Trophoblast cell (in vitro differentiated cells and primary cell): ENCODE results near the gene RNF111.

Experiments used
- DNase-seq, 2 donors: peaks; one replicate each; pipeline ENCODE4 v3.0.0-alpha.2; 2016
- H2AFZ ChIP-seq: 2 replicates; pipeline ENCODE4 v1.6.1; 2013; ENCODE audit warnings: low read length, moderate library complexity, mild to moderate bottlenecking; ENCODE audit not compliant: insufficient read depth, poor library complexity
- H2AK5ac ChIP-seq: 2 replicates; pipeline ENCODE4 v1.6.1; 2013; ENCODE audit warnings: mild to moderate bottlenecking, low read length
- H2BK120ac ChIP-seq: 2 replicates; pipeline ENCODE4 v1.6.1; 2013; ENCODE audit warnings: low read length, mild to moderate bottlenecking, moderate library complexity; ENCODE audit not compliant: insufficient read depth, poor library complexity
- H2BK12ac ChIP-seq: 2 replicates; pipeline ENCODE4 v1.6.1; 2013; ENCODE audit warnings: mild to moderate bottlenecking, low read length, moderate library complexity
- H2BK5ac ChIP-seq: 2 replicates; pipeline ENCODE4 v1.6.1; 2013; ENCODE audit warnings: low read length, low read depth, moderate library complexity, mild to moderate bottlenecking; ENCODE audit not compliant: poor library complexity
- H3K14ac ChIP-seq: 2 replicates; pipeline ENCODE4 v1.6.1; 2013; ENCODE audit warnings: mild to moderate bottlenecking, low read length
- H3K18ac ChIP-seq: 2 replicates; pipeline ENCODE4 v1.6.1; 2013; ENCODE audit warnings: mild to moderate bottlenecking, low read length
- H3K23ac ChIP-seq: 2 replicates; pipeline ENCODE4 v1.6.1; 2013; ENCODE audit warnings: low read length
- H3K27ac ChIP-seq: 2 replicates; pipeline ENCODE4 v1.5.1; 2013; ENCODE audit warnings: low read depth, mild to moderate bottlenecking, inconsistent platforms, low read length, moderate library complexity
- H3K27me3 ChIP-seq: 2 replicates; pipeline ENCODE4 v1.6.1; 2013; ENCODE audit warnings: inconsistent platforms, mild to moderate bottlenecking, low read length, moderate library complexity; ENCODE audit not compliant: insufficient read depth
- H3K36me3 ChIP-seq, 2 experiments: 1 replicate in 1 of 2; 2 replicates in 1 of 2; pipeline ENCODE4 v1.6.1; 2013; ENCODE audit warnings: low read length in 2 of 2, mild to moderate bottlenecking in 2 of 2, moderate library complexity in 1 of 2; ENCODE audit not compliant: insufficient read depth in 2 of 2, control insufficient read depth in 1 of 2
- H3K4ac ChIP-seq: 2 replicates; pipeline ENCODE4 v1.6.1; 2013; ENCODE audit warnings: low read depth, mild to moderate bottlenecking, low read length, moderate library complexity
- H3K4me1 ChIP-seq, 2 experiments: 1 replicate in 1 of 2; 2 replicates in 1 of 2; pipeline ENCODE4 v1.6.1; 2013; ENCODE audit warnings: low read length in 2 of 2, mild to moderate bottlenecking in 2 of 2, moderate library complexity in 1 of 2; ENCODE audit not compliant: insufficient read depth in 2 of 2, control insufficient read depth in 1 of 2
- H3K4me2 ChIP-seq: 2 replicates; pipeline ENCODE4 v1.6.1; 2013; ENCODE audit warnings: inconsistent platforms, mild to moderate bottlenecking, low read length, moderate library complexity
- H3K4me3 ChIP-seq: 2 replicates; pipeline ENCODE4 v1.5.1; 2013; ENCODE audit warnings: mild to moderate bottlenecking, low read depth, low read length, inconsistent platforms
- H3K79me1 ChIP-seq: one replicate; pipeline ENCODE4 v1.6.1; 2013; ENCODE audit warnings: low read length
- H3K79me2 ChIP-seq: 2 replicates; pipeline ENCODE4 v1.6.1; 2013; ENCODE audit warnings: low read length, mild to moderate bottlenecking; ENCODE audit not compliant: control insufficient read depth, insufficient read depth, poor library complexity
- H3K9ac ChIP-seq: 2 replicates; pipeline ENCODE4 v1.6.1; 2013; ENCODE audit warnings: mild to moderate bottlenecking, low read length
- H3K9me3 ChIP-seq: 2 replicates; pipeline ENCODE4 v1.6.1; 2013; ENCODE audit warnings: low read depth, mild to moderate bottlenecking, control low read depth, inconsistent platforms, low read length; ENCODE audit not compliant: insufficient read depth
- H4K12ac ChIP-seq: 2 replicates; pipeline ENCODE4 v1.6.1; 2013; ENCODE audit warnings: low read depth, mild to moderate bottlenecking, low read length, moderate library complexity
- H4K8ac ChIP-seq: 2 replicates; pipeline ENCODE4 v1.6.1; 2013; ENCODE audit warnings: low read depth, mild to moderate bottlenecking, low read length, moderate library complexity
- H4K91ac ChIP-seq: one replicate; pipeline ENCODE4 v1.6.1; 2013; ENCODE audit warnings: low read depth, mild to moderate bottlenecking, low read length, moderate library complexity
- WGBS: extraction: QIAGEN DNeasy Blood & Tissue Kit; methylation state at CpG from one replicate; pipeline ENCODE4 v1.1.7; 2013; ENCODE audit warnings: missing lambda C conversion rate; ENCODE audit not compliant: insufficient read length, insufficient coverage; ENCODE audit errors: extremely low coverage; 5-methylcytosine and 5-hydroxymethylcytosine counted together

The RNF111 gene

GRCh38 chr15:58988006-58988785 is 733 bp downstream of the RNF111 start:
- peaks cover 9% of the 10 kb centered on the region for H3K79me1 ChIP-seq
- no CpG with 5 or more reads among the region's 36 CpGs for WGBS

GRCh38 chr15:58992181-58992580 is 4.7 kb downstream of the RNF111 start:
- H4K12ac ChIP-seq: no peak overlapping the region
- H2BK120ac ChIP-seq: no peak overlapping the region
- H3K18ac ChIP-seq: no peak overlapping the region
- H4K91ac ChIP-seq: no peak overlapping the region
- no peaks in the 10 kb centered on the region for H3K27me3 ChIP-seq
- no peak overlapping the region for H2AK5ac ChIP-seq
- peaks cover 17% of the 10 kb centered on the region for H3K79me2 ChIP-seq
- no peak overlapping the region for H2BK5ac ChIP-seq
- no peak overlapping the region for H2BK12ac ChIP-seq
- no CpG with 5 or more reads among the region's 10 CpGs for WGBS
- peak overlapping the region; percentile 93 for H3K4ac ChIP-seq
- no peaks in the 10 kb centered on the region for H3K9me3 ChIP-seq
- H4K8ac ChIP-seq: no peak overlapping the region
- no peaks in the 10 kb centered on the region for H3K4me1 ChIP-seq
- H3K14ac ChIP-seq: no peak overlapping the region
- peaks cover 7% of the 10 kb centered on the region for H3K79me1 ChIP-seq
- no peak overlapping the region for H3K27ac ChIP-seq
- peaks cover 6 to 14% of the 10 kb centered on the region in 2 experiments for H3K36me3 ChIP-seq
- H3K23ac ChIP-seq: no peak overlapping the region
- H2AFZ ChIP-seq: no peak overlapping the region
- no peak overlapping the region for H3K4me3 ChIP-seq
- DNase-seq: no peak
- no peak overlapping the region for H3K9ac ChIP-seq
- no peak overlapping the region for H3K4me2 ChIP-seq

More at GRCh38 chr15:58988006-58988785, 733 bp downstream of the RNF111 start:
- H2BK120ac ChIP-seq: peak overlapping the region; percentile 77
- no peaks in the 10 kb centered on the region for H3K27me3 ChIP-seq
- no peak overlapping the region for H2BK12ac ChIP-seq
- peak overlapping the region; percentile 76 for H3K4ac ChIP-seq
- H3K14ac ChIP-seq: peak overlapping the region; percentile 87
- peak overlapping the region; percentile 89 for H4K91ac ChIP-seq
- H4K8ac ChIP-seq: peak overlapping the region; percentile 95
- peak overlapping the region; percentile 92 for H3K18ac ChIP-seq
- H3K79me2 ChIP-seq: peaks cover 15% of the 10 kb centered on the region
- H2AFZ ChIP-seq: peak overlapping the region; percentile 97
- H3K4me2 ChIP-seq: peak overlapping the region; percentile 60
- peak overlapping the region; percentile 96 for H4K12ac ChIP-seq
- H3K4me3 ChIP-seq: peak overlapping the region; percentile 87
- no peak overlapping the region for H3K23ac ChIP-seq
- no peaks in the 10 kb centered on the region for H3K9me3 ChIP-seq
- H3K36me3 ChIP-seq: peaks cover 6 to 13% of the 10 kb centered on the region in 2 experiments
- no peaks in the 10 kb centered on the region for H3K4me1 ChIP-seq
- H2AK5ac ChIP-seq: no peak overlapping the region
- peak; percentile 23 to 48 for DNase-seq
- H3K27ac ChIP-seq: peak overlapping the region; percentile 88
- H2BK5ac ChIP-seq: peak overlapping the region; percentile 87
- H3K9ac ChIP-seq: peak overlapping the region; percentile 96

DNA sequence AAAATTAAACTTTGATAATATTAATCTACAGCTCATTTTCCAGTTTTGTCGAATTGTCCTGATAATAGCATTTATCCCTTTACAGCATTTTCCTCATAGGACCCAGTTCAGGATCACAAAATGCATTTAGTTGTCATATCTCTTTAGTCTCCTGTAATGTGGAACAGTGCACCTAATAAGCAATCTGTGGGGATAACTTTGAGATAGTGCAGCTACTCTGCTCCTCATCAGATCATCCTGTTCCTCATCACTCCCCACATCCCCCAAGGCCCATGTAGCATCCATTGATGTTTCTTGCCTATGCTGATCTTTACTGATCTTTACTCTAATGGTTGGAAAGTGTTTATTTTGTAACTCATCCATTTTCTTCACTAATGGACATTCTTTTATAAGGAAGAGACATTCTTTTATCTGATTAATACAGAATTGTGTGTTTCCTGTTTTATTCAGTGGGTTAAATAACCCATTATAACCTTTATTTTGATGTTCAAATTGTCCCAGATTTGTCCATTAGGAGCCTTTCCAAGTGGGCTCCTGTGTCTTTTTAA is 7.5 kb downstream of the RNF111 start:
- WGBS: no CpG with 5 or more reads among the region's 1 CpG
- Histone ChIP-seq H3K27ac (no peak overlapping the region), H2AK5ac (no peak overlapping the region)

GRCh38 chr15:58999694-59000093 is 12.2 kb downstream of the RNF111 start:
- Histone ChIP-seq H3K4me3 (no peak overlapping the region), H3K14ac (no peak overlapping the region), H3K23ac (no peak overlapping the region), H4K8ac (no peak overlapping the region), H3K27ac (no peak overlapping the region), H3K4me2 (no peak overlapping the region), H2AFZ (no peak overlapping the region), H2AK5ac (no peak overlapping the region), H2BK12ac (no peak overlapping the region), H3K36me3 (peaks cover 0 to 6% of the 10 kb centered on the region in 2 experiments), H2BK120ac (no peak overlapping the region), H3K27me3 (no peaks in the 10 kb centered on the region), H3K18ac (no peak overlapping the region), H2BK5ac (no peak overlapping the region), H3K4me1 (no peaks in the 10 kb centered on the region), H3K79me1 (no peaks in the 10 kb centered on the region), H3K9me3 (no peaks in the 10 kb centered on the region), H4K91ac (no peak overlapping the region), H3K79me2 (peaks cover 2% of the 10 kb centered on the region), H3K4ac (peak overlapping the region; percentile 83), H3K9ac (no peak overlapping the region), H4K12ac (no peak overlapping the region)
- no peak for DNase-seq
- WGBS: no CpG with 5 or more reads among the region's 2 CpGs

More for the DNA sequence above, 7.5 kb downstream of the RNF111 start:
- Histone ChIP-seq H3K4me2 (no peak overlapping the region), H4K91ac (no peak overlapping the region), H3K9ac (no peak overlapping the region), H3K4me1 (no peaks in the 10 kb centered on the region), H3K18ac (no peak overlapping the region), H3K23ac (no peak overlapping the region), H3K36me3 (peaks cover 6 to 14% of the 10 kb centered on the region in 2 experiments), H3K79me2 (peaks cover 12% of the 10 kb centered on the region), H4K8ac (no peak overlapping the region), H2BK5ac (no peak overlapping the region), H3K79me1 (no peaks in the 10 kb centered on the region), H2BK120ac (no peak overlapping the region), H2AFZ (no peak overlapping the region), H3K9me3 (no peaks in the 10 kb centered on the region), H2BK12ac (no peak overlapping the region), H4K12ac (no peak overlapping the region), H3K14ac (no peak overlapping the region), H3K4me3 (no peak overlapping the region), H3K4ac (peak overlapping the region; percentile 21), H3K27me3 (no peaks in the 10 kb centered on the region)
- no peak for DNase-seq
